IMR-90 (cell line): Measurements from ENCODE around the gene DOC2B. TPM values are rescaled to one million over a fixed set of nuclear protein-coding genes. Genes with fewer than 3 reads are reported as not detected.
"Not testable (repeated sequence)": the region's sequence is repeated elsewhere in the genome, so short reads cannot be mapped to it uniquely, and the experiment has no call there.

ENCODE experiments used
- ATAC-seq: fragments of 200-7000 bp; cut with Tn5 transposase; 2 replicates; pipeline ENCODE4 v1.9.1; 2020; ENCODE audit warnings: low read depth, mild to moderate bottlenecking, moderate library complexity
- BruUV-seq: library from RNA; stranded (reverse); fragments of 400-500 nt; replicated peaks from 2 replicates; lab custom pipeline; 2021; lab: Mats Ljungman, UMichigan
- CTCF ChIA-PET: fragments of 300-600 bp; formaldehyde crosslinking; extraction: SDS; loops from one replicate; lab custom pipeline; 2021; ENCODE audit warnings: antibody characterized with exemption; lab: Yijun Ruan, JAX
- POLR2A ChIA-PET: fragments of 300-600 bp; sonication (Branson Sonifier 250); formaldehyde crosslinking; loops from one replicate; lab custom pipeline; 2022; ENCODE audit warnings: antibody characterized with exemption; ENCODE audit not compliant: unreplicated experiment; lab: Charles Lee
- DNase-seq: peaks from one replicate; pipeline ENCODE4 v3.0.0; 2013
- H2AFZ ChIP-seq: replicated peaks from 2 replicates; pipeline ENCODE3; 2013; ENCODE audit warnings: low read length, mild to moderate bottlenecking; ENCODE audit not compliant: poor library complexity
- H2AK5ac ChIP-seq: 2 replicates; pipeline ENCODE4 v1.6.1; 2013; ENCODE audit warnings: low read depth, low read length, inconsistent platforms
- H2AK9ac ChIP-seq: replicated peaks from 2 replicates; pipeline ENCODE3; 2013; ENCODE audit warnings: mild to moderate bottlenecking, low read depth, low read length, moderate library complexity; ENCODE audit not compliant: poor library complexity
- H2BK120ac ChIP-seq: 2 replicates; pipeline ENCODE4 v1.6.1; 2013; ENCODE audit warnings: low read depth, low read length, inconsistent platforms
- H2BK15ac ChIP-seq: 3 replicates; pipeline ENCODE4 v1.6.1; 2013; ENCODE audit warnings: low read depth, low read length, inconsistent platforms
- H2BK20ac ChIP-seq: 2 replicates; pipeline ENCODE4 v1.6.1; 2013; ENCODE audit warnings: low read depth, mild to moderate bottlenecking, inconsistent platforms, low read length, moderate library complexity
- H2BK5ac ChIP-seq: 2 replicates; pipeline ENCODE4 v1.6.1; 2013; ENCODE audit warnings: mild to moderate bottlenecking, low read depth, low read length, inconsistent platforms; ENCODE audit not compliant: poor library complexity, severe bottlenecking
- H3K14ac ChIP-seq: replicated peaks from 2 replicates; pipeline ENCODE4 v1.6.1; 2013; ENCODE audit warnings: low read depth, low read length, inconsistent platforms
- H3K18ac ChIP-seq: 2 replicates; pipeline ENCODE4 v1.6.1; 2013; ENCODE audit warnings: low read depth, low read length, control low read depth
- H3K23ac ChIP-seq: 2 replicates; pipeline ENCODE4 v1.6.1; 2013; ENCODE audit warnings: low read depth, low read length, inconsistent platforms
- H3K27ac ChIP-seq: 2 replicates; pipeline ENCODE4 v1.5.1; 2013; ENCODE audit warnings: mild to moderate bottlenecking, control low read depth, low read length; ENCODE audit not compliant: insufficient read depth
- H3K27me3 ChIP-seq: 2 replicates; pipeline ENCODE4 v1.6.1; 2013; ENCODE audit warnings: low read length; ENCODE audit not compliant: control insufficient read depth, insufficient read depth
- H3K36me3 ChIP-seq: 2 replicates; pipeline ENCODE4 v1.6.1; 2013; ENCODE audit warnings: low read length, mixed read lengths; ENCODE audit not compliant: control insufficient read depth, insufficient read depth
- H3K4ac ChIP-seq: 2 replicates; pipeline ENCODE4 v1.6.1; 2013; ENCODE audit warnings: low read depth, low read length, inconsistent platforms
- H3K4me1 ChIP-seq: 2 replicates; pipeline ENCODE4 v1.6.1; 2013; ENCODE audit warnings: low read length, mixed read lengths; ENCODE audit not compliant: control insufficient read depth, insufficient read depth
- H3K4me2 ChIP-seq: 2 replicates; pipeline ENCODE4 v1.6.1; 2013; ENCODE audit warnings: low read depth, mild to moderate bottlenecking, control low read depth, low read length, moderate library complexity
- H3K4me3 ChIP-seq: 2 replicates; pipeline ENCODE4 v1.5.1; 2013; ENCODE audit warnings: low read depth, mild to moderate bottlenecking, control low read depth, low read length, moderate library complexity; ENCODE audit not compliant: insufficient read depth
- H3K56ac ChIP-seq: 2 replicates; pipeline ENCODE4 v1.6.1; 2013; ENCODE audit warnings: low read length, inconsistent platforms; ENCODE audit not compliant: insufficient read depth; ENCODE audit errors: extremely low read depth
- H3K79me1 ChIP-seq, 2 experiments: 2 replicates each; pipeline ENCODE4 v1.6.1; 2013; ENCODE audit warnings: low read length in 2 of 2, inconsistent platforms in 1 of 2, low read depth in 1 of 2
- H3K9ac ChIP-seq: 2 replicates; pipeline ENCODE4 v1.6.1; 2013; ENCODE audit warnings: low read depth, low read length, control low read depth
- H3K9me1 ChIP-seq: 2 replicates; pipeline ENCODE4 v1.6.1; 2013; ENCODE audit warnings: low read length, inconsistent platforms; ENCODE audit not compliant: insufficient read depth
- H3K9me3 ChIP-seq: 2 replicates; pipeline ENCODE4 v1.6.1; 2013; ENCODE audit warnings: low read length; ENCODE audit not compliant: control insufficient read depth, insufficient read depth
- H4K20me1 ChIP-seq: 2 replicates; pipeline ENCODE4 v1.6.1; 2013; ENCODE audit warnings: low read length, inconsistent platforms; ENCODE audit not compliant: insufficient read depth
- H4K5ac ChIP-seq: 2 replicates; pipeline ENCODE4 v1.6.1; 2013; ENCODE audit warnings: mild to moderate bottlenecking, low read depth, low read length, control low read depth
- H4K8ac ChIP-seq, 2 experiments: 2 replicates each; pipeline ENCODE4 v1.6.1; 2013; ENCODE audit warnings: low read depth in 2 of 2, low read length in 2 of 2, control low read depth in 1 of 2, inconsistent platforms in 1 of 2
- H4K91ac ChIP-seq: 2 replicates; pipeline ENCODE4 v1.6.1; 2013; ENCODE audit warnings: low read depth, low read length, inconsistent platforms; ENCODE audit not compliant: insufficient read depth
- WGBS, 2 experiments: methylation state at CpG; one replicate each; pipeline versions ENCODE4 v1.1.5 to v1.1.7; 2013; ENCODE audit warnings: missing lambda C conversion rate in 2 of 2; ENCODE audit not compliant: insufficient read length in 1 of 2; ENCODE audit errors: extremely low coverage in 2 of 2; 5-methylcytosine and 5-hydroxymethylcytosine counted together
- dilution Hi-C: fragments of 300-500 bp; cut with HindIII; formaldehyde crosslinking; loops from one replicate; pipeline ENCODE4 v1.14.3; 2018; ENCODE audit warnings: low sequenced_read_pairs; ENCODE audit not compliant: unreplicated experiment
- in situ Hi-C: fragments of 300-500 bp; cut with MboI; formaldehyde crosslinking; loops from 3 replicates; pipeline ENCODE4 v1.14.3; 2019; ENCODE audit warnings: low sequenced_read_pairs, inconsistent platforms, mixed read lengths
- intact Hi-C: fragments of 100-400 bp; cut with micrococcal nuclease; formaldehyde crosslinking; loops from 2 replicates; pipeline ENCODE4 v1.10.0; 2022
- polyA plus RNA-seq, 3 experiments: library from polyadenylated mRNA; depleted of rRNA; stranded (reverse); fragments of >200 nt; gene quantifications; 2 replicates each; pipeline ENCODE4 v1.2.3, GENCODE V29; 2012; ENCODE audit warnings: low replicate concordance in 1 of 3
- total RNA-seq: library from RNA; depleted of rRNA; stranded (reverse); fragments of >200 nt; gene quantifications from 2 replicates; pipeline ENCODE4 v1.2.3, GENCODE V29; 2012

The DOC2B gene
- total and polyA plus RNA-seq, 2 of the 4 experiments (the other 2 are of a cell fraction) = not detected

- H3K14ac ChIP-seq, H3K79me1 ChIP-seq, CTCF ChIA-PET, H3K4me2 ChIP-seq, H4K20me1 ChIP-seq, H2AK9ac ChIP-seq, H2BK120ac ChIP-seq, BruUV-seq, intact Hi-C loops, H2BK20ac ChIP-seq, H4K5ac ChIP-seq, H3K27me3 ChIP-seq, H3K27ac ChIP-seq, H3K9me1 ChIP-seq, H3K36me3 ChIP-seq, POLR2A ChIA-PET, dilution Hi-C loops, H3K4me3 ChIP-seq, H3K9me3 ChIP-seq, H3K23ac ChIP-seq, H3K56ac ChIP-seq, H3K4ac ChIP-seq, H2AK5ac ChIP-seq, H2BK5ac ChIP-seq, DNase-seq, ATAC-seq, H2AFZ ChIP-seq, H3K4me1 ChIP-seq, H3K9ac ChIP-seq, H3K18ac ChIP-seq, H4K8ac ChIP-seq, H4K91ac ChIP-seq, in situ Hi-C loops, H2BK15ac ChIP-seq: not testable (repeated sequence)
- no CpG with 5 or more reads among the region's 40 CpGs for WGBS, 2 experiments
Measured at GRCh38 chr17:133932-134331, 47.5 kb downstream of the DOC2B start.
